ENCODE measurements around the gene FPR3.

The FPR3 gene

DNA sequence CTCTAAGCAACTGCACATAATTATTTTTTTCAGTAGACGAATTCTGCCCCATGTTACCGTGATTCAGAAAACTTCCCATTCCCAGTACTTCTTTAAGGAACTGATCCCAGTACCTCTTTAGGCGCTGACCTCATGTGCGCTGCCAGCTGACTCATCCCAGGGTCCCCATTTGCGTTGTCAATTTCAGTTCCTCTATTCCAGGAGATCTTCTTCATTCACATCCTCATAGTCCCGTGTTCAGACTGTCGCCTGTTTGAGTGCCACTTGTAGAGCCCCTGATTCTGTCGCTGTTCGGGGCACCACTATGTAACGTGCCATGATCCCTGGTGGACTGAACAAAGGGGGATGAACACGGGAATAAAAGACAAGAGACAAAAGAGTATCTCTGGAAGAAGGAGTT lies 16.4 kb downstream of the FPR3 start:
- Histone ChIP-seq H3K4me3 (ENCODE audit: low read depth, low read length) (no peak overlapping the region), H3K27me3 (ENCODE audit: insufficient read depth, low read depth, severe bottlenecking) (peaks cover 78% of the 10 kb centered on the region), H3K27ac (no peak overlapping the region), H3K9me3 (ENCODE audit: severe bottlenecking) (peaks cover 18% of the 10 kb centered on the region), H3K36me3 (no peaks in the 10 kb centered on the region)
- TF ChIP-seq, protein P1, sequence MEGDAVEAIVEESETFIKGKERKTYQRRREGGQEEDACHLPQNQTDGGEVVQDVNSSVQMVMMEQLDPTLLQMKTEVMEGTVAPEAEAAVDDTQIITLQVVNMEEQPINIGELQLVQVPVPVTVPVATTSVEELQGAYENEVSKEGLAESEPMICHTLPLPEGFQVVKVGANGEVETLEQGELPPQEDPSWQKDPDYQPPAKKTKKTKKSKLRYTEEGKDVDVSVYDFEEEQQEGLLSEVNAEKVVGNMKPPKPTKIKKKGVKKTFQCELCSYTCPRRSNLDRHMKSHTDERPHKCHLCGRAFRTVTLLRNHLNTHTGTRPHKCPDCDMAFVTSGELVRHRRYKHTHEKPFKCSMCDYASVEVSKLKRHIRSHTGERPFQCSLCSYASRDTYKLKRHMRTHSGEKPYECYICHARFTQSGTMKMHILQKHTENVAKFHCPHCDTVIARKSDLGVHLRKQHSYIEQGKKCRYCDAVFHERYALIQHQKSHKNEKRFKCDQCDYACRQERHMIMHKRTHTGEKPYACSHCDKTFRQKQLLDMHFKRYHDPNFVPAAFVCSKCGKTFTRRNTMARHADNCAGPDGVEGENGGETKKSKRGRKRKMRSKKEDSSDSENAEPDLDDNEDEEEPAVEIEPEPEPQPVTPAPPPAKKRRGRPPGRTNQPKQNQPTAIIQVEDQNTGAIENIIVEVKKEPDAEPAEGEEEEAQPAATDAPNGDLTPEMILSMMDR (IDR thresholded peaks at IDR 0.05; ENCODE audit: low read depth, low read length): no peak
- no peak for DNase-seq

DNA sequence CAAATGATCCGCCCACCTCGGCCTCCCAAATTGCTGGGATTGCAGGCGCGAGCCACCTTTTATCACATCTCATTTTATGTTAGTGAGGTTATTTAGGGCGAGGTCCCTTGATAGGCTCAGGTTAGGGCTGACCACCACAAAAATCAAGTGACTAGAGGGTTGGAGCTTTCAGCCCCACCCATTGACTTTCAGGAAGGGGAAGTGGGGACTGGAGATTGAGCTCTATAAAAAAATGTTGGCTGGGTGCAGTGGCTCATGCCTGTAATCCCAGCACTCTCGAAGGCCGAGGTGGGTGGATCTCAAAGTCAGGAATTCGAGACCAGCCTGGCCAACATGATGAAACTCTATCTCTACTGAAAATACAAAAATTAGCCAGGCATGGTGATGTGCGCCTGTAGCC lies 20.1 kb downstream of the FPR3 start:
- H3K36me3 ChIP-seq: no peaks in the 10 kb centered on the region
- H3K27ac ChIP-seq: no peak overlapping the region
- TF ChIP-seq, protein P1 (IDR thresholded peaks at IDR 0.05; ENCODE audit: low read depth, low read length): no peak
- DNase-seq: no peak
- H3K27me3 ChIP-seq (ENCODE audit: insufficient read depth, low read depth, severe bottlenecking): peaks cover 64% of the 10 kb centered on the region
- H3K9me3 ChIP-seq (ENCODE audit: severe bottlenecking): peaks cover 16% of the 10 kb centered on the region
- H3K4me3 ChIP-seq (ENCODE audit: low read depth, low read length): no peak overlapping the region

DNA sequence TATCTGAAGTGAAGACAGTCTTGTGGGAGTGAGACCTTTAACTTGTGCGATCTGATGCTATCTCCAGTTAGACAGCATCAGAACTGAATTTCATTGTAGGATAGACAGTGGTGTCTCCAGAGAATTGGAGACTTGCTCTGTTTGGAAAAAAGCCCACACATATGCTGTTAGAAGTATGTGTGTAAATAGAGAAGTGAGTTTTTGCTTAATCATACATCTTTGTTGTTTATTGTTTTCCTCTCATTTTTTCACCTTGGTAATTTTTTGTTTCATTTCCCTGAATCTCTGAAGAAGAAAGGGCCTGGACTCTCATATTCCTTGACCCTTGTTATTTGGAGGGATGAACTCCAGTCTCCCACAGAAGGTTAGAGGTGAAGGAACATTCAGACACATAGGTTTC lies 21.8 kb downstream of the FPR3 start:
- DNase-seq: no peak
- Histone ChIP-seq H3K9me3 (ENCODE audit: severe bottlenecking) (peaks cover 8% of the 10 kb centered on the region), H3K4me3 (ENCODE audit: low read depth, low read length) (no peak overlapping the region), H3K27me3 (ENCODE audit: insufficient read depth, low read depth, severe bottlenecking) (peaks cover 54% of the 10 kb centered on the region), H3K27ac (no peak overlapping the region), H3K36me3 (no peaks in the 10 kb centered on the region)
- TF ChIP-seq, protein P1 (IDR thresholded peaks at IDR 0.05; ENCODE audit: low read depth, low read length): no peak

DNA sequence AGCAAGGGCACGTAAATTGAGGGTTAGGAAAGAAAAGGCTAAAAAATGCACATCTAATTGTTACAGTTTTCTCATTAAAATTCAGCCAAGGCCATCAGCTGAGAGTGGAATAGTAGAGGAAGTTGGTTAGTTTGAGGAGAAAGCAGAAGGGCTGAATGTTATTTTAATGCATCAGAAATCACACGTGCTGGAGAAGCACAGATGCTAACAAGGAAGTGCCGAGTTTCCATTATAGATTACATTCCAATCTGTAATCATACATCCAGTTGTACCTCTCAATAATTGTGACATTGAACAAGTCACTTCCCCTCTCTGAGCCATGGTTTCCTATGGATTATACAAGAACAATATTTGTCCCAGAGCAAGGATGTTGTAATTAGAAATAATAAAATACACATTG lies 25.1 kb downstream of the FPR3 start:
- TF ChIP-seq, protein P1 (IDR thresholded peaks at IDR 0.05; ENCODE audit: low read depth, low read length): no peak
- Histone ChIP-seq H3K27ac (no peak overlapping the region), H3K27me3 (ENCODE audit: insufficient read depth, low read depth, severe bottlenecking) (peaks cover 41% of the 10 kb centered on the region), H3K4me3 (ENCODE audit: low read depth, low read length) (no peak overlapping the region), H3K9me3 (ENCODE audit: severe bottlenecking) (peaks cover 3% of the 10 kb centered on the region), H3K36me3 (no peaks in the 10 kb centered on the region)
- no peak for DNase-seq

DNA sequence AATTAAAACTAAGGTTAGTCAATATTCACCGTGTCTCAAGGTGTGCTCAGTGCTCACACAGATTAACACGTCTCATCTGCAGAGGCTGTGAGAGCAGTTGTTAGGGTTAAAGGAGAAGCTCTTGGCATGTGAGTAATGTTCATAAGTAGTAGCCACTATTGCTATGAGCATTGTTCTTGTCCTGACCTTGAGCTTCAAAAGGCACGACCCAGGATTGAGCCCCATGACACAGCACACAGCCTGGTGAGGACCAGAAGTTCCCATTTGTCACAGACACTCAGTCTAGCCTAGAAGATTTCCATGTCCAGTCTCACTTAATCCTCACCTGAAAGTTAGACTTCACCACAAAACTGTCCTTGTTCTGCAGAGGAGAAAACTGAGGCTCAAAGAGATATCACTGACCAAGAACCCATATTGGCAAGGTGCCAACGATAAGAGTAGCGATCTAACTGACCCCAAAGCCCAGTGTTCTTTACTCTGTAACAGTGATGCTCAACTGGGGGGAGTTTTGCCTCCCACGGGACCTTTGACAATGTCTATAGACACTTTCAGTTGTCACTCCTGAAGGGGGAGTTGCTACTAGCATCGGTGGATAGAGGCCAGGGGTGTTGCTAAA lies 26.0 kb downstream of the FPR3 start:
- no peak overlapping the region for H3K27ac ChIP-seq
- TF ChIP-seq, protein P1 (IDR thresholded peaks at IDR 0.05; ENCODE audit: low read depth, low read length): no peak
- H3K9me3 ChIP-seq (ENCODE audit: severe bottlenecking): peaks cover 3% of the 10 kb centered on the region
- no peak for DNase-seq
- peaks cover 46% of the 10 kb centered on the region for H3K27me3 ChIP-seq (ENCODE audit: insufficient read depth, low read depth, severe bottlenecking)
- H3K36me3 ChIP-seq: no peaks in the 10 kb centered on the region
- H3K4me3 ChIP-seq (ENCODE audit: low read depth, low read length): no peak overlapping the region

DNA sequence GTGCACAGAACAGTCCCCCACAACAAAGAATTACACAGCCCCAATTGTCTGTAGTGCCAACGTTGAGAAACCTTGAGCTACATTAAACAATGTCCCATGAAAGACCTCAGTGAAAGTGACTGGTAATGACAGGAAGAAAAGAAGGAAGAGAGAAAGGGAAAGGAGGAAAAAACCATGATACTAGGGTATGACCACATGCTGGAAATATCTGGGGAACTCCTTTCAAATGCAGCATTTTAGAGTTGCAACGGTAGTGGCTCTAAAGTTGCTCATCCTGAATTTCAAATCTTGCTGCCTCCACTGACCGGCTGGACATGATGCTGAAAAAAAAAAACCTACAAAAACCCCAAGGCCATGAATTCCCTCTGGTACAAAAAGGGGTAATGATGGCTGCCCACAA lies 26.5 kb downstream of the FPR3 start:
- DNase-seq: no peak
- peaks cover 6% of the 10 kb centered on the region for H3K9me3 ChIP-seq (ENCODE audit: severe bottlenecking)
- no peak overlapping the region for H3K27ac ChIP-seq
- H3K4me3 ChIP-seq (ENCODE audit: low read depth, low read length): no peak overlapping the region
- peaks cover 42% of the 10 kb centered on the region for H3K27me3 ChIP-seq (ENCODE audit: insufficient read depth, low read depth, severe bottlenecking)
- TF ChIP-seq, protein P1 (IDR thresholded peaks at IDR 0.05; ENCODE audit: low read depth, low read length): no peak
- no peaks in the 10 kb centered on the region for H3K36me3 ChIP-seq
